Endothelial cell of umbilical vein (primary cell): ENCODE results near the gene ZSWIM4. TPM values are rescaled to one million over a fixed set of nuclear protein-coding genes. Genes with fewer than 3 reads are reported as not detected.

Source experiments
- BruUV-seq: library from RNA; stranded (reverse); fragments of 400-500 nt; replicated peaks from 2 replicates; lab custom pipeline; 2021; lab: Mats Ljungman, UMichigan
- CTCF ChIA-PET: fragments of 300-600, 350-600 bp; sonication (Branson Sonifier 250); formaldehyde crosslinking; loops from one replicate; lab custom pipeline; 2021; ENCODE audit warnings: antibody characterized with exemption, inconsistent platforms; lab: Charles Lee
- POLR2A ChIA-PET: fragments of 300-600, 350-600 bp; sonication (Branson Sonifier 250); formaldehyde crosslinking; loops from one replicate; lab custom pipeline; 2021; ENCODE audit warnings: antibody characterized with exemption, inconsistent platforms; lab: Charles Lee
- DNase-seq: peaks from one replicate; pipeline ENCODE4 v3.0.0-alpha.2; 2011; ENCODE audit warnings: low read depth, low spot score
- FAIRE-seq: peaks from 2 replicates; lab custom pipeline; 2011; peaks lifted over from hg19 to GRCh38; lab: Jason Lieb, UNC
- H2AFZ ChIP-seq: 2 replicates; pipeline ENCODE4 v1.6.0; 2012; ENCODE audit warnings: low read depth, low read length, control low read depth, inconsistent platforms
- H3K27ac ChIP-seq: 2 replicates; pipeline ENCODE4 v1.5.1; 2011; ENCODE audit warnings: low read depth, mild to moderate bottlenecking, control low read depth, low read length, moderate library complexity; ENCODE audit not compliant: insufficient read depth
- H3K27me3 ChIP-seq, 2 experiments: 2 replicates each; pipeline versions ENCODE4 v1.6.0 to v1.6.1; 2011; ENCODE audit warnings: low read length in 2 of 2, mixed read lengths in 1 of 2; ENCODE audit not compliant: control insufficient read depth in 2 of 2, insufficient read depth in 2 of 2
- H3K36me3 ChIP-seq, 2 experiments: 2 replicates in 1 of 2; 3 replicates in 1 of 2; pipeline ENCODE4 v1.5.1; 2011; ENCODE audit warnings: low read length in 2 of 2, mild to moderate bottlenecking in 1 of 2, moderate library complexity in 1 of 2; ENCODE audit not compliant: control insufficient read depth in 2 of 2, insufficient read depth in 2 of 2; ENCODE audit errors: extremely low read depth in 1 of 2
- H3K4me1 ChIP-seq: 3 replicates; pipeline ENCODE4 v1.5.1; 2011; ENCODE audit warnings: mild to moderate bottlenecking, low read length; ENCODE audit not compliant: control insufficient read depth, insufficient read depth; ENCODE audit errors: extremely low read depth
- H3K4me2 ChIP-seq: 2 replicates; pipeline ENCODE4 v1.6.1; 2011; ENCODE audit warnings: low read length, control low read depth, mixed read lengths; ENCODE audit not compliant: insufficient read depth
- H3K4me3 ChIP-seq, 3 experiments: fragments of 200-600 bp in 1 of 3; sonication (generic), shearing (Covaris generic) in 1 of 3; replicated peaks in 1 of 3; 2 replicates each; pipeline ENCODE4 v1.5.1; 2011 to 2016; ENCODE audit warnings: control low read depth in 3 of 3, low read length in 3 of 3, mild to moderate bottlenecking in 2 of 3, inconsistent platforms in 1 of 3, low read depth in 1 of 3, moderate library complexity in 1 of 3; ENCODE audit not compliant: insufficient read depth in 1 of 3
- H3K79me2 ChIP-seq: 2 replicates; pipeline ENCODE4 v1.6.0; 2012; ENCODE audit warnings: low read length, inconsistent platforms; ENCODE audit not compliant: control insufficient read depth, insufficient read depth
- H3K9ac ChIP-seq: replicated peaks from 2 replicates; pipeline ENCODE3; 2011; ENCODE audit warnings: low read length, control low read depth; ENCODE audit not compliant: insufficient read depth; ENCODE audit errors: extremely low read depth
- H3K9me1 ChIP-seq: replicated peaks from 3 replicates; pipeline ENCODE4 v1.6.0; 2011; ENCODE audit warnings: mild to moderate bottlenecking, low read length; ENCODE audit not compliant: control insufficient read depth, insufficient read depth; ENCODE audit errors: extremely low read depth
- H3K9me3 ChIP-seq: replicated peaks from 2 replicates; pipeline ENCODE4 v1.5.1; 2012; ENCODE audit warnings: low read length, inconsistent platforms; ENCODE audit not compliant: control insufficient read depth, insufficient read depth
- H4K20me1 ChIP-seq: replicated peaks from 2 replicates; pipeline ENCODE3; 2011; ENCODE audit warnings: mild to moderate bottlenecking, low read length; ENCODE audit not compliant: control insufficient read depth, insufficient read depth; ENCODE audit errors: extremely low read depth
- EZH2 ChIP-seq: IDR thresholded peaks from 2 replicates; pipeline ENCODE4 v1.6.1; 2012; ENCODE audit warnings: borderline replicate concordance, low read depth, mild to moderate bottlenecking, moderate library complexity, low read length, inconsistent platforms; ENCODE audit not compliant: severe bottlenecking
- FOS ChIP-seq: IDR thresholded peaks from 2 replicates; pipeline ENCODE4 v1.6.1; 2011; ENCODE audit warnings: mild to moderate bottlenecking, low read length, moderate library complexity, borderline replicate concordance; ENCODE audit not compliant: insufficient read depth
- GATA2 ChIP-seq: IDR thresholded peaks from 2 replicates; pipeline ENCODE4 v1.7.0; 2011; ENCODE audit warnings: low read depth, mild to moderate bottlenecking, moderate library complexity, mixed read lengths, low read length; ENCODE audit not compliant: insufficient read length, insufficient read depth
- JUN ChIP-seq: IDR thresholded peaks from 2 replicates; pipeline ENCODE4 v1.6.1; 2011; ENCODE audit warnings: borderline replicate concordance, low read depth; ENCODE audit not compliant: insufficient read length, insufficient read depth
- MAX ChIP-seq: IDR thresholded peaks from 2 replicates; pipeline ENCODE4 v1.6.1; 2011; ENCODE audit not compliant: insufficient read depth, insufficient read length
- MYC ChIP-seq: IDR thresholded peaks from one replicate; pipeline ENCODE4 v1.6.1; 2011; ENCODE audit warnings: mild to moderate bottlenecking, low read depth, low read length
- POLR2A ChIP-seq: IDR thresholded peaks from 2 replicates; pipeline ENCODE4 v1.6.1; 2012; ENCODE audit warnings: low read depth, mild to moderate bottlenecking, control low read depth, low read length
- POLR2AphosphoS5 ChIP-seq: IDR thresholded peaks from 2 replicates; pipeline ENCODE4 v1.6.1; 2012; ENCODE audit warnings: low read depth, mild to moderate bottlenecking, control low read depth, low read length, moderate library complexity; ENCODE audit not compliant: insufficient read depth
- dilution Hi-C: fragments of 300-500 bp; cut with MboI; formaldehyde crosslinking; loops from one replicate; pipeline ENCODE4 v1.15.0; 2019; ENCODE audit warnings: low sequenced_read_pairs; ENCODE audit not compliant: extremely low pct_ligation_motif_present
- intact Hi-C: fragments of 100-400 bp; cut with micrococcal nuclease; formaldehyde crosslinking; loops from one replicate; pipeline ENCODE4 v1.10.0; 2022
- polyA plus RNA-seq, 4 experiments: library from polyadenylated mRNA; depleted of rRNA in 3 of 4; stranded (reverse) in 3 of 4; unstranded in 1 of 4; fragments of >200 nt; gene quantifications; 2 replicates each; pipeline versions ENCODE4 v1.2.1 to v1.2.3, GENCODE V29; 2011 to 2012; ENCODE audit warnings: missing spikeins in 1 of 4
- total RNA-seq: library from RNA; stranded (reverse); gene quantifications from 2 replicates; pipeline ENCODE4 v1.2.3, GENCODE V29; 2021
- TF ChIP-seq, protein P1 (sequence below), 2 donors: IDR thresholded peaks; 1 replicate in 1 of 2; 2 replicates in 1 of 2; pipeline ENCODE4 v1.5.1; 2011; ENCODE audit warnings: low read length in 2 of 2, mild to moderate bottlenecking in 2 of 2, moderate library complexity in 2 of 2, control low read depth in 1 of 2, inconsistent platforms in 1 of 2, low read depth in 1 of 2; ENCODE audit not compliant: insufficient read depth in 1 of 2; ENCODE audit errors: extremely low read depth in 1 of 2

Gene ZSWIM4
- total and polyA plus RNA-seq, 2 donors (not counting 3 experiments of a cell fraction or from before 2014, with no cell fraction given) = 12.7 to 26.6 TPM

DNA sequence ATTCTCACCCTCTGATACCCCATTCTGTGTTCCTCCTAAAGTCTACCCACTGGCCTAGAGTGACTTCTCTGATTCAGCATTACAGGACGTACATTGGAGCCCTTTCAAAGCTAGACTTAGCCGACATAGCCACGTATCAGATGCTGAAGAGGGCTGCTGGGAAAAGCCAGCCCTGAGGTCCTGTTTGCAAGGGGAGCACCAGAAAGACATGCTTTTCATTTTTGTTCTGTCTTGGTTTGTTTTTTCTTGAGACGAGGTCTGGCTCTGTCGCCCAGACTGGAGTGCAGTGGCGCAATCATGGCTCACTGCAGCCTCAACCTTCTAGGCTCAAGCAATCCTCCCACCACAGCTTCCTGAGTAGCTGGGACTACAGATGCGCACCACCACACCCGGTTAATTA is 6.3 kb upstream of the ZSWIM4 start:
- DNase-seq = no peak
- POLR2A ChIA-PET = interaction anchor here (1.4 to 1.9 kb wide), 2 partner anchors 7 to 48 kb away, joined by 9 to 14 read pairs; no protein-coding TSS in a partner anchor
- Histone ChIP-seq H3K79me2 (no peaks in the 10 kb centered on the region), H3K4me1 (peaks cover 11% of the 10 kb centered on the region), H2AFZ (no peak overlapping the region), H3K4me3 (no peak overlapping the region), H3K4me2 (no peak overlapping the region), H3K9me1 (no peaks in the 10 kb centered on the region), H3K9me3 (no peaks in the 10 kb centered on the region), H3K27me3 (no peaks in the 10 kb centered on the region), H4K20me1 (no peaks in the 10 kb centered on the region), H3K27ac (no peak overlapping the region), H3K9ac (no peak overlapping the region), H3K36me3 (no peaks in the 10 kb centered on the region)
- TF ChIP-seq MYC (no peak), FOS (no peak), GATA2 (no peak), MAX (no peak), JUN (no peak), POLR2AphosphoS5 (no peak), POLR2A (no peak), EZH2 (no peak)
- TF ChIP-seq, protein P1, sequence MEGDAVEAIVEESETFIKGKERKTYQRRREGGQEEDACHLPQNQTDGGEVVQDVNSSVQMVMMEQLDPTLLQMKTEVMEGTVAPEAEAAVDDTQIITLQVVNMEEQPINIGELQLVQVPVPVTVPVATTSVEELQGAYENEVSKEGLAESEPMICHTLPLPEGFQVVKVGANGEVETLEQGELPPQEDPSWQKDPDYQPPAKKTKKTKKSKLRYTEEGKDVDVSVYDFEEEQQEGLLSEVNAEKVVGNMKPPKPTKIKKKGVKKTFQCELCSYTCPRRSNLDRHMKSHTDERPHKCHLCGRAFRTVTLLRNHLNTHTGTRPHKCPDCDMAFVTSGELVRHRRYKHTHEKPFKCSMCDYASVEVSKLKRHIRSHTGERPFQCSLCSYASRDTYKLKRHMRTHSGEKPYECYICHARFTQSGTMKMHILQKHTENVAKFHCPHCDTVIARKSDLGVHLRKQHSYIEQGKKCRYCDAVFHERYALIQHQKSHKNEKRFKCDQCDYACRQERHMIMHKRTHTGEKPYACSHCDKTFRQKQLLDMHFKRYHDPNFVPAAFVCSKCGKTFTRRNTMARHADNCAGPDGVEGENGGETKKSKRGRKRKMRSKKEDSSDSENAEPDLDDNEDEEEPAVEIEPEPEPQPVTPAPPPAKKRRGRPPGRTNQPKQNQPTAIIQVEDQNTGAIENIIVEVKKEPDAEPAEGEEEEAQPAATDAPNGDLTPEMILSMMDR (IDR thresholded peaks at IDR 0.05; ENCODE audit: extremely low read depth in 1 of 2, insufficient read depth in 1 of 2, low read depth in 1 of 2, low read length in 2 of 2) = no peak
- intact Hi-C loops = loop anchor here (5.0 kb wide), 1 partner anchor 283 kb away; the partner anchor contains the start of gene MISP3
- dilution Hi-C loops = no loop called here
- no peak for FAIRE-seq
- no TSS peak for BruUV-seq
- CTCF ChIA-PET = interaction anchor here (1.3 to 1.9 kb wide), 2 partner anchors 27 to 74 kb away, joined by 5 to 11 read pairs; no protein-coding TSS in a partner anchor
